H1 (cell line): ENCODE results near the gene ABCA2. TPM values are rescaled to one million over a fixed set of nuclear protein-coding genes. Genes with fewer than 3 reads are reported as not detected.

Source experiments
- EGR1 ChIP-seq: IDR thresholded peaks from 2 replicates; pipeline ENCODE4 v1.6.1; 2011; ENCODE audit warnings: low read depth, low read length, borderline replicate concordance
- GABPA ChIP-seq: IDR thresholded peaks from 2 replicates; pipeline ENCODE4 v1.6.1; 2011; ENCODE audit warnings: mild to moderate bottlenecking, low read length, moderate library complexity, borderline replicate concordance; ENCODE audit not compliant: insufficient read depth
- GTF2F1 ChIP-seq: IDR thresholded peaks from 2 replicates; pipeline ENCODE4 v1.6.1; 2012; ENCODE audit warnings: low read depth, low read length, improper control_type of control experiment, borderline replicate concordance
- HDAC2 ChIP-seq, 2 experiments: fragments of 300-600 bp in 1 of 2; sonication (generic) in 1 of 2; IDR thresholded peaks; 2 replicates each; pipeline ENCODE4 v1.6.1; 2011 to 2012; ENCODE audit warnings: low read depth in 2 of 2, low read length in 2 of 2, mild to moderate bottlenecking in 2 of 2, moderate library complexity in 2 of 2, borderline replicate concordance in 1 of 2, inconsistent platforms in 1 of 2
- SIX5 ChIP-seq: IDR thresholded peaks from 2 replicates; pipeline ENCODE4 v1.6.1; 2011; ENCODE audit warnings: mild to moderate bottlenecking, low read depth, low read length
- TAF1 ChIP-seq: IDR thresholded peaks from 2 replicates; pipeline ENCODE4 v1.6.1; 2011; ENCODE audit warnings: mild to moderate bottlenecking, low read depth, low read length
- ZNF274 ChIP-seq: IDR thresholded peaks from 2 replicates; pipeline ENCODE4 v1.7.0; 2012; ENCODE audit warnings: low read length, borderline replicate concordance; ENCODE audit errors: extremely low read depth
- polyA plus RNA-seq, 7 experiments: library from polyadenylated mRNA; depleted of rRNA in 3 of 7; stranded (reverse) in 5 of 7; unstranded in 2 of 7; fragments of >200 nt in 5 of 7; fragments of 200-250 nt in 2 of 7; gene quantifications; 1 replicate in 5 of 7; 2 replicates in 1 of 7; 4 replicates in 1 of 7; pipeline versions ENCODE4 v1.2.1 to v1.2.3, GENCODE V29; 2011 to 2013; ENCODE audit warnings: missing spikeins in 2 of 7, mixed read lengths in 2 of 7
- total RNA-seq: library from RNA; stranded (reverse); fragmentation: NEBNext Ultra II Directional; extraction: Animal tissue kit (Norgen Biotek cat#: 25700); gene quantifications from 2 replicates; pipeline ENCODE4 v1.2.1, GENCODE V29; 2021
- TF ChIP-seq, protein P1 (sequence below): IDR thresholded peaks from 2 replicates; pipeline ENCODE4 v1.6.1; 2011; ENCODE audit warnings: low read depth, mild to moderate bottlenecking, low read length; ENCODE audit not compliant: insufficient read depth
- TF ChIP-seq, protein P2 (sequence below): fragments of 300-600 bp; sonication (generic); IDR thresholded peaks from 2 replicates; pipeline ENCODE4 v1.7.1; 2012; ENCODE audit warnings: low read length, moderate library complexity, mild to moderate bottlenecking, inconsistent platforms; ENCODE audit not compliant: insufficient replicate concordance

ABCA2 gene
- total and polyA plus RNA-seq, 2 of the 8 experiments (the other 6 are each of a cell fraction or from before 2014, with no cell fraction given), result 12.5 to 14.3 TPM

DNA sequence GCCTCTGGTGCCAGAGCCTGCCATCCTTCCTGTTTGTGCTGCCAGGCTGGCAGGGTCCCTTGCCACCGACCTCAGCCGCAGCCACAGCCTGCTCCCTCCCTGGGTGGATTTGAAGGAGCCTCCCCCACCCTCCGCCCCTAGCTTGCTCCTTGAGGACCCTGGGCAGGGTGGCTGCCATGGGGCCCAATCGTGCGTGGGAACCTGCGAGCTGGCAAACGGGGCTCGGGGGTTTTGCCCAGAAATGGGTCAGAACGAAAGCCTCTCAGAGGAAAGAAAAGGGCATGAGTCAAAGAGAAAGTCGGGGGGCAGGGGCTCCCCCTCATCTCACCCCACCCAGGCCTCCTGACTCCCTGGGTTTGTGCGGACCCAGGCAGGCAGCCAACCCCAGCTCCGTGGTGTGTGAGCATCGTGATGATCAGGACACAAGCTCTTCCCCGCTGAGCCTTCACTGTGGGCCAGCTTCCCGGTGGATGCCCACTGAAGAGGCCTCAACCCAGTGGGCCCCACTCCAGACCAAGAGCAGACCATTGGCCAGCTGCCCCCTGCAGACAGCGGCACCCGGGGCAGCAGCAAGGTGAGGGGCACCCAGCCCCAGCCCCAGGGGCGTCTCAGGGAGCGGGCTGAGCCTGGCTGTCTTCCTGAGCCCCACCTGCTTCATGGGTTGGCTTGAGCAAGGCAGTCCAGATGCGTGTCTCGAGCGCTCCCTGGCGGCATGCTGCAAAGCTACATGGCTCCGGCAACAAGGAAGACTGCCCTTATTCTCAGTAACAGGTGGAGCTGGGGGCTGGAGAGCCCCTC is 6.9 kb upstream of the ABCA2 start (continued):
- TF ChIP-seq EGR1, result no peak
- TF ChIP-seq ZNF274, result no peak
- TF ChIP-seq, protein P1, sequence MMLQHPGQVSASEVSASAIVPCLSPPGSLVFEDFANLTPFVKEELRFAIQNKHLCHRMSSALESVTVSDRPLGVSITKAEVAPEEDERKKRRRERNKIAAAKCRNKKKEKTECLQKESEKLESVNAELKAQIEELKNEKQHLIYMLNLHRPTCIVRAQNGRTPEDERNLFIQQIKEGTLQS, result no peak
- TF ChIP-seq, protein P2, sequence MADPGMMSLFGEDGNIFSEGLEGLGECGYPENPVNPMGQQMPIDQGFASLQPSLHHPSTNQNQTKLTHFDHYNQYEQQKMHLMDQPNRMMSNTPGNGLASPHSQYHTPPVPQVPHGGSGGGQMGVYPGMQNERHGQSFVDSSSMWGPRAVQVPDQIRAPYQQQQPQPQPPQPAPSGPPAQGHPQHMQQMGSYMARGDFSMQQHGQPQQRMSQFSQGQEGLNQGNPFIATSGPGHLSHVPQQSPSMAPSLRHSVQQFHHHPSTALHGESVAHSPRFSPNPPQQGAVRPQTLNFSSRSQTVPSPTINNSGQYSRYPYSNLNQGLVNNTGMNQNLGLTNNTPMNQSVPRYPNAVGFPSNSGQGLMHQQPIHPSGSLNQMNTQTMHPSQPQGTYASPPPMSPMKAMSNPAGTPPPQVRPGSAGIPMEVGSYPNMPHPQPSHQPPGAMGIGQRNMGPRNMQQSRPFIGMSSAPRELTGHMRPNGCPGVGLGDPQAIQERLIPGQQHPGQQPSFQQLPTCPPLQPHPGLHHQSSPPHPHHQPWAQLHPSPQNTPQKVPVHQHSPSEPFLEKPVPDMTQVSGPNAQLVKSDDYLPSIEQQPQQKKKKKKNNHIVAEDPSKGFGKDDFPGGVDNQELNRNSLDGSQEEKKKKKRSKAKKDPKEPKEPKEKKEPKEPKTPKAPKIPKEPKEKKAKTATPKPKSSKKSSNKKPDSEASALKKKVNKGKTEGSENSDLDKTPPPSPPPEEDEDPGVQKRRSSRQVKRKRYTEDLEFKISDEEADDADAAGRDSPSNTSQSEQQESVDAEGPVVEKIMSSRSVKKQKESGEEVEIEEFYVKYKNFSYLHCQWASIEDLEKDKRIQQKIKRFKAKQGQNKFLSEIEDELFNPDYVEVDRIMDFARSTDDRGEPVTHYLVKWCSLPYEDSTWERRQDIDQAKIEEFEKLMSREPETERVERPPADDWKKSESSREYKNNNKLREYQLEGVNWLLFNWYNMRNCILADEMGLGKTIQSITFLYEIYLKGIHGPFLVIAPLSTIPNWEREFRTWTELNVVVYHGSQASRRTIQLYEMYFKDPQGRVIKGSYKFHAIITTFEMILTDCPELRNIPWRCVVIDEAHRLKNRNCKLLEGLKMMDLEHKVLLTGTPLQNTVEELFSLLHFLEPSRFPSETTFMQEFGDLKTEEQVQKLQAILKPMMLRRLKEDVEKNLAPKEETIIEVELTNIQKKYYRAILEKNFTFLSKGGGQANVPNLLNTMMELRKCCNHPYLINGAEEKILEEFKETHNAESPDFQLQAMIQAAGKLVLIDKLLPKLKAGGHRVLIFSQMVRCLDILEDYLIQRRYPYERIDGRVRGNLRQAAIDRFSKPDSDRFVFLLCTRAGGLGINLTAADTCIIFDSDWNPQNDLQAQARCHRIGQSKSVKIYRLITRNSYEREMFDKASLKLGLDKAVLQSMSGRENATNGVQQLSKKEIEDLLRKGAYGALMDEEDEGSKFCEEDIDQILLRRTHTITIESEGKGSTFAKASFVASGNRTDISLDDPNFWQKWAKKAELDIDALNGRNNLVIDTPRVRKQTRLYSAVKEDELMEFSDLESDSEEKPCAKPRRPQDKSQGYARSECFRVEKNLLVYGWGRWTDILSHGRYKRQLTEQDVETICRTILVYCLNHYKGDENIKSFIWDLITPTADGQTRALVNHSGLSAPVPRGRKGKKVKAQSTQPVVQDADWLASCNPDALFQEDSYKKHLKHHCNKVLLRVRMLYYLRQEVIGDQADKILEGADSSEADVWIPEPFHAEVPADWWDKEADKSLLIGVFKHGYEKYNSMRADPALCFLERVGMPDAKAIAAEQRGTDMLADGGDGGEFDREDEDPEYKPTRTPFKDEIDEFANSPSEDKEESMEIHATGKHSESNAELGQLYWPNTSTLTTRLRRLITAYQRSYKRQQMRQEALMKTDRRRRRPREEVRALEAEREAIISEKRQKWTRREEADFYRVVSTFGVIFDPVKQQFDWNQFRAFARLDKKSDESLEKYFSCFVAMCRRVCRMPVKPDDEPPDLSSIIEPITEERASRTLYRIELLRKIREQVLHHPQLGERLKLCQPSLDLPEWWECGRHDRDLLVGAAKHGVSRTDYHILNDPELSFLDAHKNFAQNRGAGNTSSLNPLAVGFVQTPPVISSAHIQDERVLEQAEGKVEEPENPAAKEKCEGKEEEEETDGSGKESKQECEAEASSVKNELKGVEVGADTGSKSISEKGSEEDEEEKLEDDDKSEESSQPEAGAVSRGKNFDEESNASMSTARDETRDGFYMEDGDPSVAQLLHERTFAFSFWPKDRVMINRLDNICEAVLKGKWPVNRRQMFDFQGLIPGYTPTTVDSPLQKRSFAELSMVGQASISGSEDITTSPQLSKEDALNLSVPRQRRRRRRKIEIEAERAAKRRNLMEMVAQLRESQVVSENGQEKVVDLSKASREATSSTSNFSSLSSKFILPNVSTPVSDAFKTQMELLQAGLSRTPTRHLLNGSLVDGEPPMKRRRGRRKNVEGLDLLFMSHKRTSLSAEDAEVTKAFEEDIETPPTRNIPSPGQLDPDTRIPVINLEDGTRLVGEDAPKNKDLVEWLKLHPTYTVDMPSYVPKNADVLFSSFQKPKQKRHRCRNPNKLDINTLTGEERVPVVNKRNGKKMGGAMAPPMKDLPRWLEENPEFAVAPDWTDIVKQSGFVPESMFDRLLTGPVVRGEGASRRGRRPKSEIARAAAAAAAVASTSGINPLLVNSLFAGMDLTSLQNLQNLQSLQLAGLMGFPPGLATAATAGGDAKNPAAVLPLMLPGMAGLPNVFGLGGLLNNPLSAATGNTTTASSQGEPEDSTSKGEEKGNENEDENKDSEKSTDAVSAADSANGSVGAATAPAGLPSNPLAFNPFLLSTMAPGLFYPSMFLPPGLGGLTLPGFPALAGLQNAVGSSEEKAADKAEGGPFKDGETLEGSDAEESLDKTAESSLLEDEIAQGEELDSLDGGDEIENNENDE, result no peak
- TF ChIP-seq HDAC2 (IDR thresholded peaks at IDR 0.05; ENCODE audit: borderline replicate concordance in 1 of 2, low read depth in 2 of 2, low read length in 2 of 2), result no peak
- TF ChIP-seq GABPA, result peak; percentile 68; the same call in 1 of the 2 replicates
- TF ChIP-seq TAF1, result no peak
- peak; percentile 25; the same call in 1 of the 2 replicates for TF ChIP-seq GTF2F1
- no peak for TF ChIP-seq SIX5
